HepG2 (cell line): ENCODE results near the gene RABEPK. TPM values are rescaled to one million over a fixed set of nuclear protein-coding genes. Genes with fewer than 3 reads are reported as not detected.

Experiments used
- ARID3A ChIP-seq: IDR thresholded peaks from 2 replicates; pipeline ENCODE4 v1.6.1; 2012; ENCODE audit warnings: low read depth, low read length, improper control_type of control experiment
- CEBPZ ChIP-seq: IDR thresholded peaks from 2 replicates; pipeline ENCODE4 v1.6.1; 2012; ENCODE audit warnings: low read length, improper control_type of control experiment
- CHD2 ChIP-seq: IDR thresholded peaks from 2 replicates; pipeline ENCODE4 v1.6.1; 2011; ENCODE audit warnings: low read depth, low read length, improper control_type of control experiment
- HNF4G ChIP-seq, 2 experiments: sonication (generic) in 1 of 2; formaldehyde crosslinking in 1 of 2; IDR thresholded peaks; 2 replicates each; pipeline versions ENCODE4 v1.4.0 to v1.6.1; 2011 to 2020; ENCODE audit warnings: borderline replicate concordance in 2 of 2, low read depth in 2 of 2, mild to moderate bottlenecking in 2 of 2, low read length in 1 of 2, missing genetic modification reagents in 1 of 2, moderate library complexity in 1 of 2
- ISL2 ChIP-seq: sonication (generic); formaldehyde crosslinking; IDR thresholded peaks from 2 replicates; pipeline ENCODE4 v1.5.0; 2020; ENCODE audit warnings: missing genetic modification reagents
- MAFK ChIP-seq, 2 experiments: IDR thresholded peaks in 1 of 2; conservative IDR thresholded peaks in 1 of 2; 2 replicates each; pipeline ENCODE4 v1.6.1; 2011; ENCODE audit warnings: improper control_type of control experiment in 2 of 2, low read length in 2 of 2
- NCOA5 ChIP-seq: sonication (generic); formaldehyde crosslinking; IDR thresholded peaks from 2 replicates; pipeline ENCODE4 v1.4.0; 2020; ENCODE audit warnings: missing genetic modification reagents
- NFE2L1 ChIP-seq: sonication (generic); formaldehyde crosslinking; IDR thresholded peaks from 2 replicates; pipeline ENCODE4 v1.4.0; 2020; ENCODE audit warnings: missing genetic modification reagents, mild to moderate bottlenecking, borderline replicate concordance
- PCBP1 ChIP-seq: fragments of 200-400 bp; formaldehyde crosslinking; IDR thresholded peaks from 2 replicates; pipeline ENCODE4 v1.6.1; 2017; ENCODE audit warnings: mild to moderate bottlenecking, low read depth, low read length, borderline replicate concordance
- PCBP2 ChIP-seq: fragments of 200-400 bp; formaldehyde crosslinking; optimal IDR thresholded peaks from 2 replicates; pipeline ENCODE3; 2018; ENCODE audit warnings: low read length, low read depth; ENCODE audit not compliant: poor library complexity, severe bottlenecking
- TFE3 ChIP-seq: IDR thresholded peaks from 2 replicates; pipeline ENCODE4 v1.6.1; 2016
- ZNF136 ChIP-seq: sonication (generic); formaldehyde crosslinking; IDR thresholded peaks from 2 replicates; pipeline ENCODE4 v1.8.1; 2022; ENCODE audit warnings: low read depth, mild to moderate bottlenecking, moderate library complexity, missing genetic modification reagents
- ZNF256 ChIP-seq: sonication (generic); formaldehyde crosslinking; conservative IDR thresholded peaks from 2 replicates; pipeline ENCODE4 v1.4.0; 2020; ENCODE audit warnings: missing genetic modification reagents
- ZNF276 ChIP-seq: sonication (generic); formaldehyde crosslinking; IDR thresholded peaks from 2 replicates; pipeline ENCODE4 v1.4.0; 2020; ENCODE audit warnings: mild to moderate bottlenecking, low read depth, missing genetic modification reagents
- ZNF549 ChIP-seq: sonication (generic); formaldehyde crosslinking; IDR thresholded peaks from 2 replicates; pipeline ENCODE4 v1.5.0; 2020; ENCODE audit warnings: missing genetic modification reagents
- ZNF564 ChIP-seq: sonication (generic); formaldehyde crosslinking; IDR thresholded peaks from 2 replicates; pipeline ENCODE4 v1.8.1; 2023; ENCODE audit warnings: mild to moderate bottlenecking, missing genetic modification reagents
- ZNF619 ChIP-seq: sonication (generic); formaldehyde crosslinking; IDR thresholded peaks from 2 replicates; pipeline ENCODE4 v1.4.0; 2020; ENCODE audit warnings: mild to moderate bottlenecking, missing genetic modification reagents
- ZNF850 ChIP-seq: sonication (generic); formaldehyde crosslinking; conservative IDR thresholded peaks from 2 replicates; pipeline ENCODE4 v1.9.0; 2021; ENCODE audit warnings: mild to moderate bottlenecking, missing genetic modification reagents
- ZSCAN22 ChIP-seq: sonication (generic); formaldehyde crosslinking; IDR thresholded peaks from 2 replicates; pipeline ENCODE4 v1.4.0; 2020; ENCODE audit warnings: mild to moderate bottlenecking, missing genetic modification reagents
- ZSCAN30 ChIP-seq: sonication (generic); formaldehyde crosslinking; IDR thresholded peaks from 2 replicates; pipeline ENCODE4 v1.5.0; 2020; ENCODE audit warnings: mild to moderate bottlenecking, missing genetic modification reagents
- polyA plus RNA-seq, 8 experiments: library from polyadenylated mRNA; depleted of rRNA in 3 of 8; stranded (reverse) in 7 of 8; unstranded in 1 of 8; fragments of >200 nt; fragmentation: Illumina TruSeq in 4 of 8; extraction: Trizol in 4 of 8; gene quantifications; 2 replicates each; pipeline versions ENCODE4 v1.2.1 to v1.2.3, GENCODE V29; 2011 to 2016; ENCODE audit warnings: low read depth in 4 of 8, missing spikeins in 1 of 8, mixed read lengths in 1 of 8; ENCODE audit not compliant: insufficient read depth in 1 of 8
- total RNA-seq, 5 experiments: library from RNA; depleted of rRNA; stranded (reverse); fragments of >200 nt; fragmentation: Illumina TruSeq; extraction: Trizol; gene quantifications; 2 replicates each; pipeline ENCODE4 v1.2.3, GENCODE V29; 2016; ENCODE audit warnings: low read depth in 1 of 5

Gene RABEPK
- total and polyA plus RNA-seq, 2 of the 13 experiments (the other 11 are each of a cell fraction or from before 2014, with no cell fraction given): 75.5 to 90.0 TPM

GRCh38 chr9:125261501-125262293 is 61.4 kb downstream of the RABEPK start, which contains the start of gene GAPVD1 (continued):
- TF ChIP-seq ZSCAN30 (no peak; the same call in 1 of the 2 replicates), ARID3A (no peak), ZNF136 (CRISPR knock-in tag) (no peak), ISL2 (CRISPR knock-in tag) (peak; percentile 31; the same call in 1 of the 2 replicates), CHD2 (no peak), PCBP2 (no peak), TFE3 (CRISPR knock-in tag) (peak; percentile 25; the same call in 1 of the 2 replicates), CEBPZ (no peak), ZNF564 (CRISPR knock-in tag) (no peak), ZNF619 (CRISPR knock-in tag) (no peak), ZNF256 (CRISPR knock-in tag) (0 out of 2 replicates have a peak, but pooled peaks have one; percentile 41), ZNF276 (CRISPR knock-in tag) (peak; percentile 68; the same call in 1 of the 2 replicates), MAFK (conservative IDR thresholded peaks at IDR 0.05 in 1 of 2, IDR thresholded peaks at IDR 0.05 in 1 of 2; ENCODE audit: low read length in 2 of 2) (no peak), NFE2L1 (CRISPR knock-in tag) (no peak), ZSCAN22 (0 out of 2 replicates have a peak, but pooled peaks have one; percentile 50), HNF4G (IDR thresholded peaks at IDR 0.05; ENCODE audit: borderline replicate concordance, low read depth, low read length) (no peak; the same call in 1 of the 2 replicates), HNF4G (CRISPR knock-in tag; IDR thresholded peaks at IDR 0.05; ENCODE audit: borderline replicate concordance, low read depth) (0 out of 2 replicates have a peak, but pooled peaks have one; percentile 28), NCOA5 (CRISPR knock-in tag) (no peak), PCBP1 (0 out of 2 replicates have a peak, but pooled peaks have one; percentile 58), ZNF549 (CRISPR knock-in tag) (no peak; the same call in 1 of the 2 replicates), ZNF850 (CRISPR knock-in tag) (no peak)
